GM19238 (cell line): ENCODE data around the gene ADAMTS2.

Source experiments
- DNase-seq: peaks from one replicate; pipeline ENCODE4 v3.0.0; 2011; ENCODE audit warnings: low spot score; ENCODE audit not compliant: insufficient read length

ADAMTS2 gene

DNA sequence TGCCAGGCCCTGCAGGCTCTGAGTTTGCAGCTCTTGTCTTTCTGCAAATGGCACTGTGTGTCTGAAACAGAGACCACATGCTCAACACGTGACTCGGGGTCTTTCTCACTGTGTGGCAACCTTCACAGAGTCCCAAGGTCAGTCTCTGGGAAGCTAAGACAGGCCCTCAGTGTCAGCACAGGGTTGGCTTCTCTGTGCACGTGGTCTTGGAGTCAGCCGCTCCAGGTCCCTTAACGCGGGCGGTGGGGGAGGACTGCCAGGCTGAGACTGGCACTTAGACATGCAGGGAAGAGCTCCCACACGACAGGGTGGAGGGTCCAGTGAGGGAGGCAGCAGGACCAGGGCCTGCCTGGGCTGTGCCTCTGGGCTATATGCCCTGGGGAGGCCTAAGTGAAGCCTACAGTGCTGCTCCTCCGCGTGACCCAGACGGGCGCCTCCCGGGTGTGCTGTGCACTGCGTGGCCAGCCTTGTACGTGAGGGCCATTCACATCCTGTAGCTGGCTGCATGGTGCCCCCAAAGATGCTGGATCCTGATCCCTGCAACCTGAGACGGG, 76.8 kb downstream of the ADAMTS2 start:
- no peak for DNase-seq

DNA sequence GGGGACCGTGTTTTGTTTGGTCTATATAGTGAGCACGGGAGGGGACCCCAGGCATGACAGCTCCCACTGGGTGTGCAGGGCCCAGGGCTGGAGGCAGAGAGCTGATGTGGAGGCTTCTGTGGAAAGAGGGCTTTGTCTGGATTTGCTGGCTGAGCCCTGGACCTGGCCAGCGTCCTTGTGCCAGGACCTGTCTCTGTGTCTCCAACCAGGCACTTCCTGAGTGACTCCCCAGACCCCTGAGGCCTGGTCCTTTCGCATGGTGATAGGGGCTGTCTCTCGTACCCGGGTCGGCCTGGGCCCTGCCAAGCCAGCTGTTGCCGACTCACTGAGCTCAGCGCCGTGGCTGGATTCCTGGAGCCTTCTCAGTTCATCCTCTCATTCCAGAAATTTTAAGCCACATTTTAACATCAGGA, 77.6 kb downstream of the ADAMTS2 start:
- no peak for DNase-seq

GRCh38 chr5:179267071-179267670, 78.1 kb downstream of the ADAMTS2 start:
- DNase-seq = no peak

DNA sequence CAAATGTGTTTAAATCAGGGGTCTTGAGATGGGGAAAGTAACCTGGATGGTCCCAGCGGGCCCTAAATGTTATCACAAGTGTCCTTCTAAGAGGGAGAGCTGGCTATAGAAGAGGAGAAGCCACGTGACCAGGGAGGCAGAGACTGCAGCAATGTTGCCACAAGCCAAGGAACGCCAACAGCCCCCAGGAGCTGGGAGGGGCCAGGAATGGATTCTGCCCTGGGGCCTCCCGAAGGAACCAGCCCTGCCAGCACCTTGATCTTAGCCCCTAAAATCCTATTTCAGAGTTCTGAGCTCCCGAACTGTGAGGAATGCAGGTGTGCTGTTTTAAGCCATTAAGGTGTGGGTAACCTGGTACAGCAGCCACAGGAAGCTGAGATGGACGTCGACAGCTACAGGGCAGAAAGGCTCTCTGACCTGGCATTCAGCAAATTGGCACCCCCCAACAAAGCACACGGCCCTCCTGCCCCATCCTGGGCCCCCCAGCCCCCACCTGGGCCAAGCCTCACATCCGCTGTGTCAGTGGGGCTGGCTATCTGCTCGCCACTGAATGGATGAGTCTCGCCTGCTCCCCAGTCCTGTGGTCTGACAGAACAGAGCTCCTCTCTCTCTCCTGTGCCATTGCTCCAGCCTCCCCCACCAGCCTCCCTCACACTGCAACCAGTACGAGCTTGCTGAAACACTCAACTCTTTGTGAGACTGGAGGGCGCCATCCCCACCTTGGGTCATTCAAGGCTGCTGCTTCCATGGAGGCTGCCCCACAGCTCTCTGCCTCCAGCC, 78.8 kb downstream of the ADAMTS2 start:
- no peak for DNase-seq

- no peak for DNase-seq
These were observed 79.6 kb downstream of the ADAMTS2 start for GRCh38 chr5:179265514-179266290.

DNA sequence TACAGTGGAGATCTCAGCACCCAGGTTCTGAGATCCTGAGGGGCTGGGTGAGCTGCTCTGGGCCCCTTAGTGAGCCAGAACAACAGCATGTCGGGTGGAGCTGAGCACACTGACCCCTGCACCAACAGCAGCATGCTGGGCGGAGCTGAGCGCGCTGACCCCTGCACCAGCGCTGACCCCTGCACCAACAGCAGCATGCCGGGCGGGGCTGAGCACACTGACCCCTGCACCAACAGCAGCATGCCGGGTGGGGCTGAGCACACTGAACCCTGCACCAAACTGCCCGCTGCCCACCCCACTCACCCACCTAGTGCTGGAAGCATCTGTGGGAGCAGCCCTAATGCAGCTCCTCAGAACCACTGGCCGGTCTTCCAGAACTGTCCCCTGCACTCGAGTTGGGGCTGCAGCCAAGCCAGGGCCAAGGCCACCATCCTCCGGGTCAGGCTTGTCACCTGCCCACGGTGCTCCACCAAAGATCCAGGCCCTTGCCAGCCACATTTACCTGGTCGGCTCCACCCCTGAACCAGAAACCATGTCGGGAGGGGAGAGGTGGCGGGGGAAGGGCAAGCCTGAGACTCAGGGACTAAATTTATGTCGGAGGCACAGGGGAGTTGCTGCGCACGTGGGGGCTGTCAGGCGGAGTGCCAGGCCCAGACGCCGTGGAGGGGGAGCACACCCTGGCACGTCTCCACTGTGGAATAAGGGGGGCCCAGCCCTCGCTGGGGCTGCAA, 80.3 kb downstream of the ADAMTS2 start:
- no peak for DNase-seq

GRCh38 chr5:179264053-179264782, 81.0 kb downstream of the ADAMTS2 start:
- DNase-seq = no peak

- no peak for DNase-seq
These were observed 81.7 kb downstream of the ADAMTS2 start for GRCh38 chr5:179263391-179264052.

DNA sequence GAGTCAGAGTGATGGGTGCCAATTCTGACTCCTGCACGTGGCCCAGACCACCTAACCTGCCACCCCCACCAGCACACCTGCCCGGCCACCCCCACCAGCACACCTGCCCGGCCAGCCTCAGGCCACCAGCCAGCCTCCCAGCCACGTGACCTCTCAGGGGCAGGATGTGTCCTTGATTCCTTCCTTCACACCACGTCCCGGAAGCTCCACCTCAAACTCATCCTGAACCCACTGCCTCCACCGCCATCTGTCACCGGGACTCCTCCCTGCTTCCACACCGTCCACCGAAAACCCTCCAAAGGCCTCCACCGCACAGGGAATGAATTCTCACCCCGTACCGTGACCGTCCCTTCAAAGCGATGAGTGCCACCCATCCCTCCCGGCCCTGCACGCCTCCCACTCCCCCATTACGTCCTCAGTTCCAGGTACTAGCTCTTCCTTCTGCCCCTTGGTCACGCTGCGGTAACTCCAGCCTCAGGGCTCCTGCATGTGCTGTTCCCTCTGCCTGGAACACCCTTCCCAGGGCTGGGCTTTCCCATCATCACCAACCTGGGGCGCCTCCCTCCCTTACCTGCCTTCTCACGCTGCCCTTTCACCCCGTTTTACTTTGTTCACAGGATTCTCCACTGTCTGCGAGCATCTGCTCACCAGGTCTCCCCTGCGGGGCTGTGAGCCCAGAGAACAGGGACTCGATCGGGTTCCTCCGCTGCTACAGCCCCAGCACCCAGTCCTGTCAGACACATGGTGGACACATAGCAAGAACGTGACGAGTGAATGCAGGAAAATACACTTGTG, 82.9 kb downstream of the ADAMTS2 start:
- no peak for DNase-seq

DNA sequence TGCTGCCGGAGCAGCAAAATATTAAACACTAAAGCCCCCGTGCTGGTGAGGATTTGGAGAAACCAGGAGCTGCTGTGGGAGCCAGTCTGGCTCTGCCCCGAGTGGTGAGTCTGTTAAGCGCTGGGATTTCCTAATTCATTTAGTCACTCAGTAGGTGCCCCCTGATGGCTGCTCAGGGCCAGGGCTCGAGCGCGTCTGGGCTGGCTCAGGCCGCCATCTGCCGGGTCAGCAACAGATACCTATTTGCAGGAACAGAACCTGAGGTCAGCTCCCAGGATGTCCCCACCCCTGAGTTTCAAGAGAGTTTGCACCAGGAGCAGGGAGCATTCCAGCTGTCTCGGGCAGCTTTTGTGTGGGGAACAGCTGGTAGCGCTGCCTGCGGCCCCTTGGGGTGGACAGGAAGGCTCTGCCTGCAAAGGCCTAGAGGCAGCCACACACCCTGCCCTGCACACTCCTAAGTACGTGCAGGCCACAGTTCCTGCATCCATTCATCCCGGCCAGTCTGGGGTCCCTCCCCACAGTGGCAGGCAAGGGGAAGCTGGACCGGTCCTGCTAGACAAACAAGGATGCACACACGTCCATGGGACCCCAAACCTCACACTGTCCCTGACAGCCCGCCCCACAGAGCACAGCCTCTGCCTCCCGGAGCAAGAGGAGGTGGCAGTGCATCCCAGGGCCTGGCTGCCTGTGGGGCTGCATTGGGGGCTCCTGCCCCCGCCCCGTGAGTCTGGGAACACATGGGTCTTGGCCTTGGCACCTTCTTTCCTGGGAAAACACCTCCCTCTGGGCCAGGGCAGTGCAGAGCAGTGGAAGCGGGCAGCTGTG, 83.7 kb downstream of the ADAMTS2 start:
- DNase-seq = no peak

DNA sequence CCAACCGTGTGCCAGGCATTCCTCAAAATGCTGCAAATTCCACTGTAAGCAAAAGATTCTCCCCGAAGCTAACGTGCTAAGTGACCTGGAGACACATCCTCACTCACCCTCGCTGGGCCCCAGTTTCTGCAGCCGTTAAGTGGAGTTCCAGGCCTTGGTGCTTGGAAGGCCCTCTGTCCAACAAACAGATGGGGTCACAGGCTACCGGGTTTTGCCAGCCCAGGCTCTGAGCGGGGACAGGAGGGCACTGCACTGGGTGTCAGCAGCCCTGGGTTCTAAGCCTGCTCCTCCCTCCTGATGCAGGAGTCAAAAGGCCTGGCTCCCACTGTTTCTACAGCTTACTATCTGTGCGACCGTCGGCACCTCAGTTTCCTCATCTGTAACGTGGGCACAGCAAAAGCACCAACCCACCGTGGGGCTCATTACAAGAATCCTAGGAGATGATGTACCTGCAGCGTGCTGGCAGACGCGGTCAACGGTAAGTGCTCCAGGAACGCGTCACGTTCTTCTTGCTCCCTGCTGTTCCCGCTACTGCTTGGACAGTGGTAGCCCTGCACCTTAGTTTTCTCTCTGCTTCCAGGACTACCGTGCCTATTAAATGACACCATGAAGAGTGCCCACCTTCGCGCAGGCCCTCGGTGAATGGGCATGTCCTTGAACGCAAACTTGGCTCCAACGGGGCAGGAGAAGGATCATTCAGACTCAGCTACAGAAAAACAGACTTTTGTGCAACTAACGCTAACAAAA, 84.8 kb downstream of the ADAMTS2 start:
- DNase-seq = no peak

GRCh38 chr5:179259731-179260323, 85.4 kb downstream of the ADAMTS2 start:
- DNase-seq = no peak

DNA sequence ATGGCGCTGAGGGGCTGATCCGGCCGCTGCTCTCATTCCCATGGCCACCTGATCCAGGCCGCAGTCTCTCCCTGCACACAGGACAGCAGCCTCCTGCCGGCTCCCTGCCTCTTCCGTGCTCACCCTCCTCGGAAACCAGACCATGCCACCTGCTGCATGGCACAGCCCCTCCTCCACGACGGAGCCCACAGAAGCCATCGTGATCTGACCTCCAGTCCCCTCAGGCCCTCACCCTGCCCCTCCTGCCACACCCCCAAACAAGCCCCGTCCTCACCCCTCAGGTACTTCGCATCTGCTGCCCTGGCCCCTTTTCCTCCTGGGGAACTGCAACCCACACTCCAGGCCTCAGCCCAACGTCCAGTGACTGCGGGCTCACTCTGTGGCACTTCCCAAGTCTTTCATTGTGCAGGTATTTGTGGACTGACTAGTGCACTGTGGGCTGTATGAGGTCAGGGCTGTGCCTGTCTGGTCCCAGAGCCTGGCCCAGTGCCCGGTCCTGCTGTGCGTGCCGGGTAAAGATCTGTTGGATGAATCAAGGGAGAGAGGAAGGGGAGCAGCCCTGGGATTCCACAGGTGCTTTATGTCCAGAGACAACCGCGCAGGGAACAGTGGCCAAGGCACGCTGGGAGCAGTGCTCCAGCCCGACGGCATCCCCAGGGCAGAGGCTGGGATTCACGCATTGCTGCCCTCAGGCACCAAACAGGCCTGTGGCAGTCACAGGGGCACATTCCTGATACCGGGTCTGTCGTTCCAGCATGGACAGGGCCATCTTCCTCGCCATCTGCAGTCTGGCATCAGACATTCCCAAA, 86.1 kb downstream of the ADAMTS2 start:
- DNase-seq = no peak

DNA sequence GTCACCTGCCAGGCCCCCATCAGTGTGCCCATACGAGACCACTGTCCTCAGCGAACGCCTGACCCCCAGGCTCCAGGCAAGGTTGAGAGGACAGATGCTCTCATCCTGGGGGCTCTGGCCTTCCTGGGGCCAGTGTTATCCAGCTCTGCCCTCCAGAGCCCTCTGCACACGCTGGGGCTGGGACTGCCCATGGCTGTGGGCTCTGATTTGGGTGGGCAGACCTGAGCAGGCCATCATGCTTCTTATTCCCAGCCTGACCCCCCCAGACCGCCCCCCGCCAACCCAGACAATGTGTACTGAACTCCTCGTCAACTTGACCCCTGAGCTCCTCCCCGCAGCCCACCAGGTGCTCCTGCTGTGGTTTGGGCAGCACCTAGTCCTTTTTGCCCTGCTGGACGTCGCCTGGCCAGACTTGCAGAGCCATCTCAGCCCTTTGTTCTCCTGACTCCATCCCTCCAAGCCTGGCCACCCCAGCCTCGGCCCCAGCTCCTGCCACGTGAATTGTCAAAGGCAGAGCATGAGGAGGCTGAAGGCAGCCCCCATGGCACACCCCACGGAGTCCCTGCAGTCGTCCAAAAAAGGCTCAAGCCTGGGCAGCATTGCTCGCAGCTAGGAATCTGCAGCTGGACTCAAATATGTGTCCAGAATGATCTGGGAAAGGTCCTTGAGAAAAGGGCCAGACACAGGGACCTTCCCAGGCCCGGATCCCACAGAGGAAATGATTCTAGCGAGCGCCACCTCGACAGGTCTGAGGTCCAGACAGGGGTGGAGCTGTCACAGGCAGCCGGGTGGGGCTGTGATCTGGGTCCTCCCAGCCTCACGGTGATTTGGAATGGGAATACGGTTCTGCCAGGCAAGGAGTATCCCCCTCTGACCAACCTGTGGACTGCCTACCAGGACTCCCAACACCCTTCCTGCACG, 87.0 kb downstream of the ADAMTS2 start:
- DNase-seq = no peak

GRCh38 chr5:179257176-179257682, 88.0 kb downstream of the ADAMTS2 start:
- no peak for DNase-seq
